Measurements from ENCODE around the gene CCDC187. TPM values are rescaled to one million over a fixed set of nuclear protein-coding genes. Genes with fewer than 3 reads are reported as not detected.
A peak's percentile ranks its signal among the peaks of the same experiment; 100 is the strongest.

Gene CCDC187
- total RNA-seq, 1 donor from 2014 or later, result 1.4 TPM

DNA sequence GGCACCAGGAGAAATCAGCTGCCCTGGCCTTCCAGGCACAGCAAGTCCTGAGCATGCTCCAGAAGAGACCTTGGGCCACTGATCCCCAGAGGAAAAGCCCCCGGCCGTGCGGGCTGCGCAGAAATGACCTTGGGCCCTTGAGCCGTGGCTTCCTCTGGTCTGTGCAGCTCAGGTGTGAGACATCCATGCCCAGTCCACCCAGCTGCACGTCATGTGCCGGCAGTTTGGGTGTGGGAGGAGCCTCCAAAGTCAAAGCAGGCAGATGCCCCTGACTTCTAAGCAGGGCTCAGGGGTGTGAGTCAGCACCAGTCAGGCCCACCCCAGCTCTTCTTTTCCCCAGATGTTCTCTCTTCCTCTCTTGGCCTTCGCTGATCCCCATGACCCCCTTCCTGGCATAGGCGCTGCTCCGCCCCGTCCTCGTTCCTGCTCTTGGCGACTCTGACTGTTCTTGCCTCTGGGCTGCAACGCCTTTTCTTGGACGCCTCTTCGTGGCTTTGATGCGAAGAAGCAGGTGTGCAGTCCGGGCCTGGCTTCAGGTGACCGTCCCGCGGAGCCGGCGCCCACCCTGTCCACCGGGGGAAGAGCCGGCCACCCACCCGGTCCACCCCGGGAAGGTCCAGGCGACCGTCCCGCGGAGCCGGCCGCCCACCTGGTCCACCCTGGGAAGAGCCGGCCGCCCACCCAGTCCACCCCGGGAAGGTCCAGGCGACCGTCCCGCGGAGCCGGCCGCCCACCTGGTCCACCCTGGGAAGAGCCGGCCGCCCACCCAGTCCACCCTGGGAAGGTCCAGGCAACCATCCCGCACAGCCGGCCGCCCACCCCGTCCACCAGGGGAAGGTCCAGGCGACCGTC is 52.4 kb downstream of the CCDC187 start:
- Mint-ChIP-seq H3K4me3 (ENCODE audit: low read depth) (no peak overlapping the region), H3K27ac (peak overlapping the region; percentile 85), H3K27me3 (peaks cover 20% of the 10 kb centered on the region), H3K9me3 (ENCODE audit: low read depth) (no peaks in the 10 kb centered on the region), H3K4me1 (ENCODE audit: low read depth) (peaks cover 3% of the 10 kb centered on the region), H3K36me3 (ENCODE audit: insufficient read depth) (no peaks in the 10 kb centered on the region)
- TF ChIP-seq, protein P1, sequence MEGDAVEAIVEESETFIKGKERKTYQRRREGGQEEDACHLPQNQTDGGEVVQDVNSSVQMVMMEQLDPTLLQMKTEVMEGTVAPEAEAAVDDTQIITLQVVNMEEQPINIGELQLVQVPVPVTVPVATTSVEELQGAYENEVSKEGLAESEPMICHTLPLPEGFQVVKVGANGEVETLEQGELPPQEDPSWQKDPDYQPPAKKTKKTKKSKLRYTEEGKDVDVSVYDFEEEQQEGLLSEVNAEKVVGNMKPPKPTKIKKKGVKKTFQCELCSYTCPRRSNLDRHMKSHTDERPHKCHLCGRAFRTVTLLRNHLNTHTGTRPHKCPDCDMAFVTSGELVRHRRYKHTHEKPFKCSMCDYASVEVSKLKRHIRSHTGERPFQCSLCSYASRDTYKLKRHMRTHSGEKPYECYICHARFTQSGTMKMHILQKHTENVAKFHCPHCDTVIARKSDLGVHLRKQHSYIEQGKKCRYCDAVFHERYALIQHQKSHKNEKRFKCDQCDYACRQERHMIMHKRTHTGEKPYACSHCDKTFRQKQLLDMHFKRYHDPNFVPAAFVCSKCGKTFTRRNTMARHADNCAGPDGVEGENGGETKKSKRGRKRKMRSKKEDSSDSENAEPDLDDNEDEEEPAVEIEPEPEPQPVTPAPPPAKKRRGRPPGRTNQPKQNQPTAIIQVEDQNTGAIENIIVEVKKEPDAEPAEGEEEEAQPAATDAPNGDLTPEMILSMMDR (IDR thresholded peaks at IDR 0.05; ENCODE audit: unreplicated experiment), result no peak
- DNase-seq (ENCODE audit: low spot score, unreplicated experiment), result no peak

DNA sequence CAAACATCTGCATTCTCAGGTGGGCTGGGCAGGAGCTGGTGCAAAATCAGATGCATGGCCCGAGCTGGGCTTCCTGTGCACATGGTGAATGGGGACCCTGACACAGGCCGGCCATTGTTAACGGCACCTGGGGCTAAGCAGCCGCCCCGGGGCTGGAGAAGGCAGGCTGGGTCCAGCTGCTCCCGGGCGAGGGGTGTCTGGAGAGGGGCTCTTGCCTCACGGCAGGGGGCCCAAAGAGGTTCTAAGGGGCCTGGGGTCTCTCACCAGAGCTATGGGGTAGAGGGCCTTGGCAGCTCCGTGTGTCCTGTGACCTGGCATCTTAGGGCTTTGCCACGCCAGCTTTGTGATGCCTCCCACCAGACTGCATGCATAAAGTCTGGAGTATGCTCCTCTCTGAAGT is 53.2 kb downstream of the CCDC187 start:
- Mint-ChIP-seq H3K4me3 (ENCODE audit: low read depth) (no peak overlapping the region), H3K4me1 (ENCODE audit: low read depth) (peaks cover 3% of the 10 kb centered on the region), H3K36me3 (ENCODE audit: insufficient read depth) (no peaks in the 10 kb centered on the region), H3K9me3 (ENCODE audit: low read depth) (no peaks in the 10 kb centered on the region), H3K27me3 (peaks cover 20% of the 10 kb centered on the region), H3K27ac (no peak overlapping the region)
- TF ChIP-seq, protein P1 (IDR thresholded peaks at IDR 0.05; ENCODE audit: unreplicated experiment), result no peak
- DNase-seq (ENCODE audit: low spot score, unreplicated experiment), result no peak

DNA sequence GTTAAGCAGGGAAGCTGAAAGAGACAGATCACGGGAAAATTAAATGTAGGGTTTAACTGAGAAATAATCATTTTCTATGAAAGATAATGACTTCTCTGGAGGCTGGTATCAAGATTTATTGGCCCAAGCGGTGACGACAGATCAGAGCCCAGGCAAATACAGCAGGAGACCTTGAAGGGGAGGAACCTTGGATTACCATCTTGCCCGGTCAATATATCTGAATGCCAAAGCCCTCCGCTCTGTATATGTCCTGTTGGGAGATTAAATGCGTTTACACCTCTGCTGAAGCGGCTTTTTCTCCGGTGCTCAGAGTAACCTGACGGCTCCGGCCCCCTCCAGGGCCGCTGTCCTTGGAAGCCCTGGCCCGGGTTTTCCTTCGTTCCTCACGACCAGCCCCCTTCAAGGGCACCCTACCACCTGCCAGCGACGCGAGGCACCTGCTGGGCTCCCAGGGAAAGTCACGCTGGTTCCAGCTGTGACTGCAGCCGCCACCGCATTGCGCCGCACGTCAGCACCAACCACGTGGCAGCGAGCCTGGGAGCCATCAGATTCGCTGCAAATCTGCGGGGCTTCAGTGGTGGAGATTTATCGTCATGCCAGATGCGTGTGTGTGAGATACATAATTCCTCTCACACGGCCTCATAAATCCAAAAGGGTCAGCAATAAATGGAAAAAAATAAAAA is 53.9 kb downstream of the CCDC187 start:
- Mint-ChIP-seq H3K27me3 (peaks cover 20% of the 10 kb centered on the region), H3K27ac (no peak overlapping the region), H3K4me3 (ENCODE audit: low read depth) (no peak overlapping the region), H3K36me3 (ENCODE audit: insufficient read depth) (no peaks in the 10 kb centered on the region), H3K9me3 (ENCODE audit: low read depth) (no peaks in the 10 kb centered on the region), H3K4me1 (ENCODE audit: low read depth) (peaks cover 5% of the 10 kb centered on the region)
- DNase-seq (ENCODE audit: low spot score, unreplicated experiment), result no peak
- TF ChIP-seq, protein P1 (IDR thresholded peaks at IDR 0.05; ENCODE audit: unreplicated experiment), result no peak

DNA sequence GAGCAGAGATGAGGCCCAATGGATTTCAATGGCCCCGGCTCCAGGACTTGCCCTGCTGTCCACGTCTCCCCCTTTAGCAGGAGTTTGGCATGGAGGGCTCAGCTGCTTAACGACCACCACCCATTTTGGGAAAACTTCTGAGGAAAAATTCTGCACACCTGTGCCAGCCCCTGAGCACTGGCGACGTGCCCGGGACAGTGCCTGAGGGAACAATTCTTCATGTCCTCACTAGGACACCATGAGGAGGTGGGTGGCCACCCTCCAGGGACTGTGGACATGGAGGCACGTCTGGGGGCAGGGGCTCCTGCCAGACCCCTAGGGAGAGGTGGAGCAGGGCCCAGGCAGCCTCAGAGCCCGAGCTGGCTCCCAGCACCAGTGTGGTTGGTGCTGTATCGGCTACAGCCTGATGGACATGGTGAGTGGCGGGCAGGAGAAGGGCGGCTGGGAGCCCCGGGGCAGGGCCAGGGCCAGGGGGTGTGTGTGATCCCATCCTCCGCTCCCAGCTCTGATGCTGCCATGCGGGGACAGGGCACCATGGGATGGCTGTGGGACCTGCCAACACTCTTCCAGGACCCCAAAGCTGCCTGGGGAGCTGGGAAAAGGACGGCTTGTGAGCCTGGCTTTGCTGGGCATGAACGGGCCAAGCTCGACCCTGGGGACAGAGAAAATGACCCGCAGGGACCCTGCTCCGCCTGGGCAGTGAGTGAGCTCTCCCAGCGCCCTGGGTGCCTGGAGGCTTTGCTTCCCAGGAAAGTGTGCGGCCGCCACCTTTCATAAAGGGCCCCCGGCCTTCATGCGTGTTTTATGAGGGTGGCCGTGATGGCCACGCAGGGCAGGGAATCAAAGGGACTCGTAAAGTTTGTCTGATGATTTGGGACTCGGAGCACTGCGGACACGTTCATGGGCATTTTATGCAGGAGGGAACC is 54.7 kb downstream of the CCDC187 start:
- DNase-seq (ENCODE audit: low spot score, unreplicated experiment), result no peak
- no peaks in the 10 kb centered on the region for H3K9me3 Mint-ChIP-seq (ENCODE audit: low read depth)
- peaks cover 13% of the 10 kb centered on the region for H3K4me1 Mint-ChIP-seq (ENCODE audit: low read depth)
- TF ChIP-seq, protein P1 (IDR thresholded peaks at IDR 0.05; ENCODE audit: unreplicated experiment), result no peak
- H3K27ac Mint-ChIP-seq, result no peak overlapping the region
- no peak overlapping the region for H3K4me3 Mint-ChIP-seq (ENCODE audit: low read depth)
- H3K36me3 Mint-ChIP-seq (ENCODE audit: insufficient read depth), result no peaks in the 10 kb centered on the region
- peaks cover 20% of the 10 kb centered on the region for H3K27me3 Mint-ChIP-seq
